Smooth muscle cell (in vitro differentiated cells): ENCODE data around the gene ENPP5. TPM values are rescaled to one million over a fixed set of nuclear protein-coding genes. Genes with fewer than 3 reads are reported as not detected.

Experiments
- DNase-seq: peaks from one replicate; lab custom pipeline; 2025; ENCODE audit not compliant: unreplicated experiment; lab: John Stamatoyannopoulos, UW
- H2AFZ ChIP-seq: fragments of 200-600 bp; sonication (generic); 2 replicates; pipeline ENCODE4 v1.6.0; 2016; ENCODE audit warnings: antibody characterized with exemption, low read depth, mild to moderate bottlenecking
- H3F3A ChIP-seq: fragments of 200-600 bp; sonication (generic); 2 replicates; pipeline ENCODE4 v1.6.0; 2017; ENCODE audit warnings: antibody characterized with exemption, low read depth
- H3K27ac ChIP-seq: fragments of 200-600 bp; sonication (generic); 2 replicates; pipeline ENCODE4 v1.5.1; 2016; ENCODE audit warnings: low read depth, mild to moderate bottlenecking
- H3K27me3 ChIP-seq: fragments of 200-600 bp; sonication (generic); 2 replicates; pipeline ENCODE4 v1.6.1; 2016; ENCODE audit warnings: low read depth, mild to moderate bottlenecking
- H3K36me3 ChIP-seq: fragments of 200-600 bp; sonication (generic); 2 replicates; pipeline ENCODE4 v1.5.1; 2016; ENCODE audit warnings: low read depth
- H3K4me1 ChIP-seq: fragments of 200-600 bp; sonication (generic); 2 replicates; pipeline ENCODE4 v1.5.1; 2016; ENCODE audit warnings: low read depth
- H3K4me2 ChIP-seq: fragments of 200-600 bp; sonication (generic); 2 replicates; pipeline ENCODE4 v1.6.0; 2016; ENCODE audit warnings: mild to moderate bottlenecking
- H3K4me3 ChIP-seq: fragments of 200-600 bp; sonication (generic); 2 replicates; pipeline ENCODE4 v1.5.1; 2016; ENCODE audit warnings: mild to moderate bottlenecking
- H3K79me2 ChIP-seq: fragments of 200-600 bp; sonication (generic); 2 replicates; pipeline ENCODE4 v1.6.0; 2016; ENCODE audit warnings: low read depth, mild to moderate bottlenecking
- H3K9ac ChIP-seq: fragments of 200-600 bp; sonication (generic); 2 replicates; pipeline ENCODE4 v1.6.0; 2016; ENCODE audit warnings: low read depth
- H3K9me3 ChIP-seq: fragments of 200-600 bp; sonication (generic); replicated peaks from 2 replicates; pipeline ENCODE4 v1.5.1; 2016; ENCODE audit warnings: low read depth
- H4K20me1 ChIP-seq: fragments of 200-600 bp; sonication (generic); 2 replicates; pipeline ENCODE4 v1.6.0; 2016; ENCODE audit warnings: low read depth
- WGBS: methylation state at CpG from one replicate; pipeline ENCODE4 v1.1.7; 2016; ENCODE audit warnings: low lambda C conversion rate; 5-methylcytosine and 5-hydroxymethylcytosine counted together
- polyA plus RNA-seq: library from polyadenylated mRNA; unstranded; fragments of >200 nt; fragmentation: Nextera tagmentation; extraction: Ambion mirVana; gene quantifications from 2 replicates; pipeline ENCODE4 v1.2.1, GENCODE V29; 2016
- total RNA-seq: library from RNA; depleted of rRNA; stranded (reverse); fragments of >200 nt; gene quantifications from 2 replicates; pipeline ENCODE4 v1.2.3, GENCODE V29; 2014
- TF ChIP-seq, protein P1 (sequence below): fragments of 200-600 bp; sonication (generic); IDR thresholded peaks from 2 replicates; pipeline ENCODE4 v1.5.1; 2017; ENCODE audit warnings: borderline replicate concordance, mild to moderate bottlenecking, antibody characterized with exemption; ENCODE audit not compliant: insufficient read depth, poor library complexity, severe bottlenecking

The ENPP5 gene
- total and polyA plus RNA-seq, 2 experiments from 2014 or later = 0.16 to 1.1 TPM

DNA sequence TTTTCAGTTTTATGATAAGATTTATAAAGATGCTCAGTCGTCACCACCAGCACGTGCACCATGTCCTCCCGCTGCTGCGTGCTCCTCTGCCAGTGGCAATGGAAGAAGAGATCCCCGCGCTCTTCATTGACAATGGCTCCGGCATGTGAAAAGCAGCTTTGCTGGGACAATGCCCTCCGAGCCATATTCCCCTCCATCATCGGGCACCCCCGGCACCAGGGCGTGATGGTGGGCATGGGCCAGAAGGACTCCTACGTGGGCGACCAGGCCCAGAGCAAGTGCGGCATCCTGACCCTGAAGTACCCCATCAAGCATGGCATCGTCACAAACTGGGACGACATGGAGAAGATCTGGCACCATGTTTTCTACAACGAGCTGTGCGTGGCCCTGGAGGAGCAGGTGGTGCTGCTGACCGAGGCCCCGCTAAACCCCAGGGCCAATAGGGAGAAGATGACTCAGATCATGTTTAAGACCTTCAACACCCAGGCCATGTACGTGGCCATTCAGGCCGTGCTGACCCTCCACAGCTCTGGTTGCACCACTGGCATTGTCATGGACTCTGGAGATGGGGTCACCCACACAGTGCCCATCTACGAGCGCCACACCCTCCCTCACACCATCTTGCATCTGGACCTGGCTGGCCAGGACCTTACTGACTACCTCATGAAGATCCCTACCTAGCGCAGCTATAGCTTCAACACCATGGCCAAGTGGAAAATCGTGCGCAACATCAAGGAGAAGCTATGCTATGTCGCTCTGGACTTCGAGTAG is 34.3 kb upstream of the ENPP5 start:
- no peak overlapping the region for H3K4me2 ChIP-seq
- no peaks in the 10 kb centered on the region for H3K79me2 ChIP-seq
- peaks cover 4% of the 10 kb centered on the region for H3K27me3 ChIP-seq
- H3K4me3 ChIP-seq = no peak overlapping the region
- H3F3A ChIP-seq = no peaks in the 10 kb centered on the region
- no peak for DNase-seq
- TF ChIP-seq, protein P1, sequence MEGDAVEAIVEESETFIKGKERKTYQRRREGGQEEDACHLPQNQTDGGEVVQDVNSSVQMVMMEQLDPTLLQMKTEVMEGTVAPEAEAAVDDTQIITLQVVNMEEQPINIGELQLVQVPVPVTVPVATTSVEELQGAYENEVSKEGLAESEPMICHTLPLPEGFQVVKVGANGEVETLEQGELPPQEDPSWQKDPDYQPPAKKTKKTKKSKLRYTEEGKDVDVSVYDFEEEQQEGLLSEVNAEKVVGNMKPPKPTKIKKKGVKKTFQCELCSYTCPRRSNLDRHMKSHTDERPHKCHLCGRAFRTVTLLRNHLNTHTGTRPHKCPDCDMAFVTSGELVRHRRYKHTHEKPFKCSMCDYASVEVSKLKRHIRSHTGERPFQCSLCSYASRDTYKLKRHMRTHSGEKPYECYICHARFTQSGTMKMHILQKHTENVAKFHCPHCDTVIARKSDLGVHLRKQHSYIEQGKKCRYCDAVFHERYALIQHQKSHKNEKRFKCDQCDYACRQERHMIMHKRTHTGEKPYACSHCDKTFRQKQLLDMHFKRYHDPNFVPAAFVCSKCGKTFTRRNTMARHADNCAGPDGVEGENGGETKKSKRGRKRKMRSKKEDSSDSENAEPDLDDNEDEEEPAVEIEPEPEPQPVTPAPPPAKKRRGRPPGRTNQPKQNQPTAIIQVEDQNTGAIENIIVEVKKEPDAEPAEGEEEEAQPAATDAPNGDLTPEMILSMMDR = no peak
- no peak overlapping the region for H3K9ac ChIP-seq
- no peaks in the 10 kb centered on the region for H3K4me1 ChIP-seq
- no peaks in the 10 kb centered on the region for H3K36me3 ChIP-seq
- no peaks in the 10 kb centered on the region for H3K9me3 ChIP-seq
- 94% methylated on average over 29 of the region's 29 CpGs for WGBS
- H4K20me1 ChIP-seq = no peaks in the 10 kb centered on the region
- H2AFZ ChIP-seq = no peak overlapping the region
- H3K27ac ChIP-seq = no peak overlapping the region

DNA sequence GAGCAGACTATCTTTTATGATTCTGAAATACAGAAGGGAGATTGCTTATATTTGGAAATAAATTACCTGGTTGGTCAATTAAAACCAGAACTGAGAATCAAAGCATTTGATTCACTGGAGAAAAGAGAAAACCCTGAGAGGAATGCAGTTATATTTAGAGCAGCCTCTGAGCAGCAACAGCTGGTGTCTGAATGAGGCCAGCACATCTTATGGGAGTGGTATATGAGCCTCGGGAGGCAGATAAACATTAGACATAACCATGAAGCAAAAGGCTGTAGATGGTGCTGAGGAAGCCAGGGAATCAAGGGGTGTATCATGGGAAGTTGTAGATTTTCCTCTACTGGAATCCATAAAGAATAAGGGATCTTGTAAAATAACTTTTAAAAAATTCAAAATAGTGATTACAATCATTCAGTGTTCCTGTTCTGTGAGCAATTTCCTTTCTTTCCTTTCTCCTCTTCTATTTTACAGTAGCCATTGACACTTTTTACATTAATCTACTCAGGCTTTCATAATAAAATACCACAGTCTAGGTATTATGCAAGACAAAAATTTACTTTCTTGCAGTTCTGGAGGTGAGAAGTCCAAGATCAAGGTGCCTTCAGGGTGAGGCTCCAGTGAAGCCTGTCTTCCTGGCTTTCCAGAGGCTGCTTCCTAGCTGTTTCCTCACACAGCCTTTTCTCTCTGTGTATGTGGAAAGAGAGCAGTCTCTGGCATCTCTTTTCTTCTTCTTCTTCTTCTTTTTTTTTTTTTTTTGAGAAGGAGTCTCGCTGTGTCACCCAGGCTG is 32.8 kb upstream of the ENPP5 start:
- TF ChIP-seq, protein P1 = no peak
- no peaks in the 10 kb centered on the region for H3F3A ChIP-seq
- WGBS = 60% methylated on average over 2 of the region's 2 CpGs
- H3K27me3 ChIP-seq = peaks cover 4% of the 10 kb centered on the region
- no peaks in the 10 kb centered on the region for H3K79me2 ChIP-seq
- H3K4me2 ChIP-seq = no peak overlapping the region
- H4K20me1 ChIP-seq = no peaks in the 10 kb centered on the region
- no peak overlapping the region for H3K27ac ChIP-seq
- H3K36me3 ChIP-seq = no peaks in the 10 kb centered on the region
- no peaks in the 10 kb centered on the region for H3K4me1 ChIP-seq
- no peak overlapping the region for H3K4me3 ChIP-seq
- H2AFZ ChIP-seq = no peak overlapping the region
- H3K9ac ChIP-seq = no peak overlapping the region
- DNase-seq = no peak
- no peaks in the 10 kb centered on the region for H3K9me3 ChIP-seq

DNA sequence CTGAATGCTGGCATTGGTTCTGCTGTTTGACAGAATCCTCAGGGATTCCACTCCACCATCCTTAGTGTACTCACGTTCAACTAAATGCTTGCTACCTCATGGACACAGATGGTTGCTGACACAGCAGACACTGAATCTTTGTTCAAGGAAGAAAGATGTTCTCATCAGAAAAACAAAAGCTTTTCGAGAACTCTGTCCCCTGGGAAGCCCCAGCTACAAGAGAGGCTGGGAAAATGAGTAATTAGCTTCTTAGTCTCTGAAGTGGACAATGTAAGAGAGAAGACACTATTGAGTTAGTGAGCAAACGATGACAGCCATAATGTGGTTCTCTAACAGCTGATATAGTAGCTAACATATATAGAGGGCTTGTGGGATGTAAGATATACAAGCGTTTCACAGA is 30.9 kb upstream of the ENPP5 start:
- 87% methylated on average over 4 of the region's 4 CpGs for WGBS
- no peak overlapping the region for H3K4me2 ChIP-seq
- H3K9me3 ChIP-seq = no peaks in the 10 kb centered on the region

More for the DNA sequence above, 30.9 kb upstream of the ENPP5 start:
- Histone ChIP-seq H4K20me1 (no peaks in the 10 kb centered on the region), H3K27me3 (peaks cover 4% of the 10 kb centered on the region), H3K4me1 (no peaks in the 10 kb centered on the region), H3K36me3 (no peaks in the 10 kb centered on the region), H3K4me3 (no peak overlapping the region), H2AFZ (no peak overlapping the region), H3K27ac (no peak overlapping the region), H3K9ac (no peak overlapping the region), H3F3A (no peaks in the 10 kb centered on the region), H3K79me2 (no peaks in the 10 kb centered on the region)
- TF ChIP-seq, protein P1 = no peak
- DNase-seq = no peak
